NT2/D1 (cell line): ENCODE data around the gene ROR2.

Experiments used
- SUZ12 ChIP-seq: IDR thresholded peaks from 2 replicates; pipeline ENCODE4 v1.6.1; 2011; ENCODE audit not compliant: insufficient read length, insufficient read depth; ENCODE audit errors: extremely low read depth
- YY1 ChIP-seq: IDR thresholded peaks from 2 replicates; pipeline ENCODE4 v1.6.1; 2011; ENCODE audit not compliant: insufficient read length, insufficient read depth
- ZNF274 ChIP-seq: IDR thresholded peaks from 2 replicates; pipeline ENCODE4 v1.6.1; 2011; ENCODE audit warnings: mild to moderate bottlenecking, low read depth, low read length

DNA sequence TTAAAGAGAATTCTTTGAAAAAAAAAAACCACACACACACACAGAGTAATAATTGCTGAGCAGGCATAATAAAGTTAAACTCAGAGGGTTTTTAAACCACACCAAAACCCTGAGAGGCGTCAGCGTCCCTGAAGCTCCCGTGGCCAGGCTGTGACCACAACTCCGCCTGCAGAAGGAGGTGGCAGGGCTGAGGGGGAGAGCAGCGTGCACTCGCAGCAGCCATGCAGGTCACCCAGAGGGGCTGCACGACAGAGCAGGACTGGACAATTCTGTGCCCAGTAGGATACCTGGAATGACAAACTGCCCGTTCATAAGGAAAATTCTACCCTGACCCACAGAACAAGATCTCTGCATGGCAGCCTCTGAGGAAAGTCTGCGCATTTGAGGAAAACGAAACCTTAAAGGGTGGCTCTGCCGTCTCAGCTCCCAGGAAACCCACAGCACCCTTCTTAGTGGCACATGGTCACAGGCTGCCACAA, 44.0 kb downstream of the ROR2 start:
- no peak for TF ChIP-seq ZNF274
- no peak for TF ChIP-seq SUZ12
- TF ChIP-seq YY1, result no peak
